Body of pancreas (tissue), 4 donors: Measurements from ENCODE around the gene ROPN1.
"Not testable (repeated sequence)": the region's sequence is repeated elsewhere in the genome, so short reads cannot be mapped to it uniquely, and the experiment has no call there.

Experiments
- CTCF ChIP-seq, 7 experiments: fragments of 450-650 bp in 4 of 7; fragments of 200-600 bp in 3 of 7; sonication (generic) in 3 of 7; IDR thresholded peaks; one replicate each; pipeline ENCODE4 v1.5.1; 2016 to 2019; ENCODE audit warnings: antibody characterized with exemption in 7 of 7
- POLR2A ChIP-seq, 3 donors: fragments of 450-650 bp; IDR thresholded peaks; one replicate each; pipeline ENCODE4 v1.6.1; 2016; ENCODE audit warnings: antibody characterized with exemption in 3 of 3, mild to moderate bottlenecking in 2 of 3

GRCh38 chr3:123967260-123967659, 24.7 kb downstream of the ROPN1 start:
- not testable (repeated sequence) for TF ChIP-seq CTCF, POLR2A (IDR thresholded peaks at IDR 0.05)
